Gastrocnemius medialis (tissue), 4 donors: ENCODE data around the gene FANCC. TPM values are rescaled to one million over a fixed set of nuclear protein-coding genes. Genes with fewer than 3 reads are reported as not detected.
A peak's percentile ranks its signal among the peaks of the same experiment; 100 is the strongest.

Experiments
- ATAC-seq, 2 donors: fragments of 150-250 bp; one replicate each; pipeline ENCODE4 v1.9.1; 2016
- DNase-seq, 2 donors: peaks; one replicate each; pipeline ENCODE4 v3.0.0-alpha.2; 2019
- H3K27ac ChIP-seq, 4 donors: fragments of 200-600 bp; sonication (generic); 1 replicate in 1 of 4; 2 replicates in 3 of 4; pipeline ENCODE4 v1.5.1; 2016 to 2018; ENCODE audit warnings: mild to moderate bottlenecking in 2 of 4, moderate library complexity in 1 of 4
- H3K27me3 ChIP-seq, 3 donors: fragments of 200-600 bp; sonication (generic) in 2 of 3; 1 replicate in 1 of 3; 2 replicates in 2 of 3; pipeline versions ENCODE4 v1.5.1 to v1.6.0; 2016 to 2019; ENCODE audit warnings: mild to moderate bottlenecking in 1 of 3, moderate library complexity in 1 of 3
- H3K36me3 ChIP-seq, 2 donors: fragments of 200-600 bp; sonication (generic) in 1 of 2; one replicate each; pipeline ENCODE4 v1.5.1; 2017 to 2018
- H3K4me1 ChIP-seq, 2 donors: fragments of 200-600 bp; sonication (generic) in 1 of 2; one replicate each; pipeline ENCODE4 v1.5.1; 2016 to 2017; ENCODE audit warnings: mild to moderate bottlenecking in 2 of 2
- H3K4me3 ChIP-seq, 4 donors: fragments of 200-600 bp; sonication (generic) in 3 of 4; 1 replicate in 1 of 4; 2 replicates in 3 of 4; pipeline ENCODE4 v1.5.1; 2016 to 2019; ENCODE audit warnings: mild to moderate bottlenecking in 2 of 4
- H3K9me3 ChIP-seq, 3 donors: fragments of 200-600 bp; sonication (generic) in 2 of 3; 1 replicate in 1 of 3; 2 replicates in 2 of 3; pipeline ENCODE4 v1.5.1; 2016 to 2019
- POLR2A ChIP-seq, 2 donors: fragments of 450-650 bp; IDR thresholded peaks; one replicate each; pipeline ENCODE4 v1.6.1; 2017; ENCODE audit warnings: antibody characterized with exemption in 2 of 2, mild to moderate bottlenecking in 2 of 2, moderate library complexity in 2 of 2
- in situ Hi-C, 4 donors: fragments of 200-750 bp; cut with MboI; loops; one replicate each; pipeline versions ENCODE4 v1.15.0 to v1.8.0; 2017; ENCODE audit warnings: low sequenced_read_pairs in 4 of 4
- intact Hi-C: fragments of 100-400 bp; cut with DNase I; formaldehyde crosslinking; loops from one replicate; pipeline ENCODE4 v1.15.1; 2023; ENCODE audit warnings: low total_unique reads
- total RNA-seq, 4 donors: library from RNA; depleted of rRNA; stranded (reverse); fragments of >200 nt; gene quantifications; one replicate each; pipeline versions ENCODE4 v1.1.0 to v1.2.3, GENCODE V29; 2016
- TF ChIP-seq, protein P1 (sequence below), 5 experiments: fragments of 450-650 bp in 3 of 5; fragments of 200-600 bp in 2 of 5; sonication (generic) in 2 of 5; IDR thresholded peaks in 4 of 5; conservative IDR thresholded peaks in 1 of 5; 1 replicate in 4 of 5; 2 replicates in 1 of 5; pipeline ENCODE4 v1.5.1; 2016 to 2019; ENCODE audit warnings: antibody characterized with exemption in 5 of 5, mild to moderate bottlenecking in 3 of 5, moderate library complexity in 3 of 5

Gene FANCC
- total RNA-seq, 4 donors from 2014 or later, result 1.2 to 4.8 (median 2.5) TPM

DNA sequence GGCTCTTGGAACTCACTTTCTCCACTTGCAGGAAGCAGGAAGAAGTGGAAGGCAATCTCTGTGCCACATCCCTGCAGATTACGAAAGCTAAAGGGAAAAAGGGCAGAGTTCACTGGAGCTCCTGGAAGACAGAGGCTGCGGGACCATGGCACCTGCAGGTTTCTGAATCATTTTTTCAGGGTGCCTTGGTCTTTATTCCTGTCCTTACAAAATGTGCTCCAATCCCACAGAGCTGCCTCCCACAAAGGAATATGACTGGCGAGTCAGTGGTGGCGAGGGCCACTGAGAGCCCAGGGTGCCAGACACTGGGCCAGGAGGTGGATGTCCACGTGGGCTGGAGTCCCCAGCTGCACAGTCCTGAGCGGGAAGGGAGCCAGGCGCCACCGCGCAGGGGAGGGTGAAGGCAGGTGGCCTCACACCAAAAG, 183.0 kb downstream of the FANCC start:
- H3K27ac ChIP-seq, result no peak overlapping the region
- in situ Hi-C loops (loop anchor here in 1 of 4 donors (10.0 kb wide), 1 partner anchor 360 kb away; no protein-coding TSS in a partner anchor), intact Hi-C loops (no loop called here)
- no peak for TF ChIP-seq POLR2A (IDR thresholded peaks at IDR 0.05)
- TF ChIP-seq, protein P1, sequence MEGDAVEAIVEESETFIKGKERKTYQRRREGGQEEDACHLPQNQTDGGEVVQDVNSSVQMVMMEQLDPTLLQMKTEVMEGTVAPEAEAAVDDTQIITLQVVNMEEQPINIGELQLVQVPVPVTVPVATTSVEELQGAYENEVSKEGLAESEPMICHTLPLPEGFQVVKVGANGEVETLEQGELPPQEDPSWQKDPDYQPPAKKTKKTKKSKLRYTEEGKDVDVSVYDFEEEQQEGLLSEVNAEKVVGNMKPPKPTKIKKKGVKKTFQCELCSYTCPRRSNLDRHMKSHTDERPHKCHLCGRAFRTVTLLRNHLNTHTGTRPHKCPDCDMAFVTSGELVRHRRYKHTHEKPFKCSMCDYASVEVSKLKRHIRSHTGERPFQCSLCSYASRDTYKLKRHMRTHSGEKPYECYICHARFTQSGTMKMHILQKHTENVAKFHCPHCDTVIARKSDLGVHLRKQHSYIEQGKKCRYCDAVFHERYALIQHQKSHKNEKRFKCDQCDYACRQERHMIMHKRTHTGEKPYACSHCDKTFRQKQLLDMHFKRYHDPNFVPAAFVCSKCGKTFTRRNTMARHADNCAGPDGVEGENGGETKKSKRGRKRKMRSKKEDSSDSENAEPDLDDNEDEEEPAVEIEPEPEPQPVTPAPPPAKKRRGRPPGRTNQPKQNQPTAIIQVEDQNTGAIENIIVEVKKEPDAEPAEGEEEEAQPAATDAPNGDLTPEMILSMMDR (IDR thresholded peaks at IDR 0.05 in 4 of 5, conservative IDR thresholded peaks at IDR 0.05 in 1 of 5), result no peak
- ATAC-seq, result no peak
- no peaks in the 10 kb centered on the region for H3K27me3 ChIP-seq
- no peak for DNase-seq
- no peak overlapping the region for H3K4me3 ChIP-seq
- no peaks in the 10 kb centered on the region for H3K36me3 ChIP-seq
- peaks cover 7 to 19% of the 10 kb centered on the region in 2 donors for H3K4me1 ChIP-seq
- H3K9me3 ChIP-seq, result no peaks in the 10 kb centered on the region

DNA sequence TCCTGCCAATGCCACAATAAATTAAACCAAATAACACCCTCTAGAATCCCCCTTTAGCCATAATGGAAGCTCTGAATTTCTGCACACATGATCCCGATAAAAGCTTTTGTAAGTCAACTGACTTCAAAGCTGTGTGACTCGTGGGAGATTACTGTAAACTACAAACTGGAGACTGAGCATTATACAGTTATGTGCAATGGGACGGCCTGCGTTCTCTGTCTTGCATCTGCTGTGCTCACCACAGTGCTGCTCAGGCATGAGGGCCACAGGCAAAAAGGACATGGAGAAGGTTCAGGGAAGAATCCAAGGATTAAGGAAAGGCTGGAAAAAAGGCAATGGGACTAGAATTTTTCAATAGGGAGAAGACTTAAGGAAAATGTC, 184.2 kb downstream of the FANCC start:
- in situ Hi-C loops, result loop anchor here in 1 of 4 donors (10.0 kb wide), 1 partner anchor 359 kb away; no protein-coding TSS in a partner anchor

DNA sequence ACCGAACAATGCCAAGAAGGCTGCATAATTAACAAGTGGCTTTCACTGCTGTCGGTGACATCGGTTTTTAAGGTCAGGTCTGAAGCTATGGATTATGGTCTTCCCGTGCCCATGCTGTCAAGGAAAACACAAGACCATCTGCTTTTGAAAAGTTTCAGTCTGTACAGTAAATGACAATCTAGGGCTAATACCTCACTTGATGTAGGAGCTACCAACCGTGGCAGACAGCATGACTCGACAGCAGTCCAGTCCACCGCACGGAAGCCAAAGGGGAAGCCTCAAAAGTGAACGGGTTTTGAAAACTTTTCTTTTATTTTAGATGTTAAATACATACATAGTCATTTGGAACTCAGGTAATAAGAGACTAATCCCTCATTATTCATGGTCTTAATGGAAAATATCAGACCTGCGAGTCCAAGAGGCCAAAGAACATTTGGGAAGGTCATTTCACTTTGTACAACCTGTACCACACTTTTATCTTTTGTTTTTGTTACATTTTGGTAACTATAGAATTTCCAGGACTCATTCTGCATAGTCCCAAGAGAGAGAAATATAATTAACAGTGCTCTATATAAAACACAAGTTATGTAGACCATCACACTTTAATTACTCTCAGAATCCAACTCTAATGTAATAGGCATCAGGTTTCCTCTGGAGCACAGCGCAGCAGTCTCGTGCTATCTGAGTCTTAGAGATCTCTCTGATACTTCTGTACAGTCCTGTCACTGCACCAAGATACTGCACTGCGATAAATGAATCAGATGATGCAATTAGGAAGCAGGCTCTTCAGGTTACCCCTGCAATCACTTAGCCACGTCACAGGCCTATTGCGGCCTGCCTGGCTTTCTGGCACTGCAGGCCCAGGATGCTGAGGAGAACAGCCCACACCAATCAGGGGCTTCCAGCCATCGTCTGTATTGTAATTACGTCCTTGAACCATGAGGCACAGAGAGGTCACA, 184.9 kb downstream of the FANCC start:
- no peaks in the 10 kb centered on the region for H3K9me3 ChIP-seq
- H3K4me3 ChIP-seq, result no peak overlapping the region
- H3K36me3 ChIP-seq, result no peaks in the 10 kb centered on the region
- DNase-seq (peak in 1 of 2 donors; percentile 11), ATAC-seq (peak; percentile 70 to 93)
- H3K27ac ChIP-seq, result peak overlapping the region in 1 of 4 donors; percentile 17
- intact Hi-C loops (no loop called here), in situ Hi-C loops (loop anchor here in 1 of 4 donors (10.0 kb wide), 1 partner anchor 358 kb away; no protein-coding TSS in a partner anchor)
- no peaks in the 10 kb centered on the region for H3K27me3 ChIP-seq
- TF ChIP-seq POLR2A (IDR thresholded peaks at IDR 0.05), result no peak
- TF ChIP-seq, protein P1 (IDR thresholded peaks at IDR 0.05 in 4 of 5, conservative IDR thresholded peaks at IDR 0.05 in 1 of 5), result no peak
- H3K4me1 ChIP-seq, result peaks cover 0 to 19% of the 10 kb centered on the region in 2 donors

More for the DNA sequence above, 184.2 kb downstream of the FANCC start:
- H3K4me1 ChIP-seq, result peaks cover 6 to 19% of the 10 kb centered on the region in 2 donors
- H3K27me3 ChIP-seq, result no peaks in the 10 kb centered on the region
- DNase-seq (no peak), ATAC-seq (no peak)
- no peaks in the 10 kb centered on the region for H3K36me3 ChIP-seq
- no peaks in the 10 kb centered on the region for H3K9me3 ChIP-seq
- intact Hi-C loops, result no loop called here
- TF ChIP-seq, protein P1 (IDR thresholded peaks at IDR 0.05 in 4 of 5, conservative IDR thresholded peaks at IDR 0.05 in 1 of 5), result no peak
- H3K27ac ChIP-seq, result no peak overlapping the region
- H3K4me3 ChIP-seq, result no peak overlapping the region

DNA sequence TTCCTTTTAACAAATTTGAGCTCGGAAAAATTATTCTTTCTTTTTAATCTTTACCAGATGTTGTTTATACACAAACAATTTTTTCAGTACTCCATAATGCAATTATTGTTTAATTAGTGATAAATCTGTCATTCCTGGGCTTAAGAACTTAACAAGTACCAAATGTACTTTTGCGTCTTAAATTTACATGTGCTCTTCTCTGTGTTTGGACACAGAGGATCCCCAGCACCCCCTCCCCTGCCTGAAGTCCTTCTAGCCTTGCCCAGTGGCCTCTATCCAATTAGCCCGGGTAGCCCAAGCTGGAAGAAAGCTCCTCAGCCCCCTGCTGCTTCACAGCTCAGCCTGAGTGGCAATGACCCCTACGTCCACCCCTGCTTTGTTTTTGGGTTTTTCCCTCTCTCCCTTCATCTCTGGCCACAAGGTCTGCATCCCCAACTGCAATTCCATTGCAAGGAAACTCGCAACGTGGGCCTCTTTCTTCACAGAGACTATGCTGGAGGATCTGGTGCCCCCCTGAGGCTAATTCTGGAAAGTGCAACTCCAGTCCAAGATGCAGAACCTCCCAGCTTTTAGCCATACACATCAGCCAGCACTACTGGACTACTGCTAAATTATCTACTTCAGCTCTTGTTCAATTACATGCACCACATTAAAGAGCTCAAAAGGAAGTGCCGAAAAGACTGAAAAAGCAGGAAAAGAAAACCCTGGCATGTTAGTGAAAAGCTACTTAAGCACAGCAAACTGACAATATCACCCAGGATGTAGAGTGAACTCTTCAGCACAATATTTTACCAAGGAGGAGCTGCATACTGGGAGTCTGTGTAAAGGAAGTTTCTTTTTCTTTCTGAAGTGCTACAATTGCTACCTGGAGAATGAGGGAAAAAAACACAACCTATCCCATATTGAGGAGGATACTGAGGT, 186.2 kb downstream of the FANCC start:
- Histone ChIP-seq H3K4me1 (peaks cover 8 to 19% of the 10 kb centered on the region in 2 donors), H3K27me3 (no peaks in the 10 kb centered on the region), H3K27ac (no peak overlapping the region), H3K36me3 (no peaks in the 10 kb centered on the region), H3K4me3 (no peak overlapping the region), H3K9me3 (no peaks in the 10 kb centered on the region)
- DNase-seq (peak; percentile 34 to 64), ATAC-seq (peak; percentile 59 to 63)
- intact Hi-C loops (loop anchor here (1.0 kb wide), 2 partner anchors 348 to 450 kb away; no protein-coding TSS in a partner anchor), in situ Hi-C loops (loop anchor here in 1 of 4 donors (10.0 kb wide), 1 partner anchor 356 kb away; no protein-coding TSS in a partner anchor)
- TF ChIP-seq, protein P1 (IDR thresholded peaks at IDR 0.05 in 4 of 5, conservative IDR thresholded peaks at IDR 0.05 in 1 of 5), result peak; percentile 63 to 90 (median 77)
- no peak for TF ChIP-seq POLR2A (IDR thresholded peaks at IDR 0.05)
